Measurements from ENCODE around the gene RASGRF1.

The RASGRF1 gene

GRCh38 chr15:79051941-79052731 is 38.4 kb downstream of the RASGRF1 start:
- H3K9me3 ChIP-seq (ENCODE audit: control insufficient read depth, low read length), result no peaks in the 10 kb centered on the region
- no peak overlapping the region for H2AFZ ChIP-seq
- no peaks in the 10 kb centered on the region for H3K27me3 ChIP-seq (ENCODE audit: control insufficient read depth, insufficient read depth, low read length)
- no peak overlapping the region for H3K27ac ChIP-seq
- no peaks in the 10 kb centered on the region for H3K79me2 ChIP-seq
- no peak overlapping the region for H3K4me3 ChIP-seq (ENCODE audit: low read depth, low read length)
- H3K4me1 ChIP-seq, result no peaks in the 10 kb centered on the region
- H3K36me3 ChIP-seq (ENCODE audit: control insufficient read depth, insufficient read depth, low read length), result no peaks in the 10 kb centered on the region
- TF ChIP-seq, protein P1, sequence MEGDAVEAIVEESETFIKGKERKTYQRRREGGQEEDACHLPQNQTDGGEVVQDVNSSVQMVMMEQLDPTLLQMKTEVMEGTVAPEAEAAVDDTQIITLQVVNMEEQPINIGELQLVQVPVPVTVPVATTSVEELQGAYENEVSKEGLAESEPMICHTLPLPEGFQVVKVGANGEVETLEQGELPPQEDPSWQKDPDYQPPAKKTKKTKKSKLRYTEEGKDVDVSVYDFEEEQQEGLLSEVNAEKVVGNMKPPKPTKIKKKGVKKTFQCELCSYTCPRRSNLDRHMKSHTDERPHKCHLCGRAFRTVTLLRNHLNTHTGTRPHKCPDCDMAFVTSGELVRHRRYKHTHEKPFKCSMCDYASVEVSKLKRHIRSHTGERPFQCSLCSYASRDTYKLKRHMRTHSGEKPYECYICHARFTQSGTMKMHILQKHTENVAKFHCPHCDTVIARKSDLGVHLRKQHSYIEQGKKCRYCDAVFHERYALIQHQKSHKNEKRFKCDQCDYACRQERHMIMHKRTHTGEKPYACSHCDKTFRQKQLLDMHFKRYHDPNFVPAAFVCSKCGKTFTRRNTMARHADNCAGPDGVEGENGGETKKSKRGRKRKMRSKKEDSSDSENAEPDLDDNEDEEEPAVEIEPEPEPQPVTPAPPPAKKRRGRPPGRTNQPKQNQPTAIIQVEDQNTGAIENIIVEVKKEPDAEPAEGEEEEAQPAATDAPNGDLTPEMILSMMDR (IDR thresholded peaks at IDR 0.05), result no peak
- no peak overlapping the region for H3K4me2 ChIP-seq (ENCODE audit: low read length)
- no peak overlapping the region for H3K9ac ChIP-seq

- H3K9ac ChIP-seq, result no peak overlapping the region
- no peak overlapping the region for H3K4me2 ChIP-seq (ENCODE audit: low read length)
- no peaks in the 10 kb centered on the region for H3K9me3 ChIP-seq (ENCODE audit: control insufficient read depth, low read length)
- no peak overlapping the region for H3K27ac ChIP-seq
- TF ChIP-seq, protein P1 (IDR thresholded peaks at IDR 0.05), result no peak
- no peak overlapping the region for H3K4me3 ChIP-seq (ENCODE audit: low read depth, low read length)
- no peaks in the 10 kb centered on the region for H3K27me3 ChIP-seq (ENCODE audit: control insufficient read depth, insufficient read depth, low read length)
- no peaks in the 10 kb centered on the region for H3K4me1 ChIP-seq
- H3K79me2 ChIP-seq, result no peaks in the 10 kb centered on the region
- H2AFZ ChIP-seq, result no peak overlapping the region
- H3K36me3 ChIP-seq (ENCODE audit: control insufficient read depth, insufficient read depth, low read length), result no peaks in the 10 kb centered on the region
These were observed 39.6 kb downstream of the RASGRF1 start for GRCh38 chr15:79051029-79051428.

- H3K9ac ChIP-seq, result no peak overlapping the region
- H3K4me1 ChIP-seq, result no peaks in the 10 kb centered on the region
- TF ChIP-seq, protein P1 (IDR thresholded peaks at IDR 0.05), result no peak
- H3K9me3 ChIP-seq (ENCODE audit: control insufficient read depth, low read length), result no peaks in the 10 kb centered on the region
- H3K27me3 ChIP-seq (ENCODE audit: control insufficient read depth, insufficient read depth, low read length), result no peaks in the 10 kb centered on the region
- no peak overlapping the region for H2AFZ ChIP-seq
- H3K36me3 ChIP-seq (ENCODE audit: control insufficient read depth, insufficient read depth, low read length), result no peaks in the 10 kb centered on the region
- H3K4me3 ChIP-seq (ENCODE audit: low read depth, low read length), result no peak overlapping the region
- H3K4me2 ChIP-seq (ENCODE audit: low read length), result no peak overlapping the region
- no peaks in the 10 kb centered on the region for H3K79me2 ChIP-seq
- H3K27ac ChIP-seq, result no peak overlapping the region
These were observed 40.2 kb downstream of the RASGRF1 start for GRCh38 chr15:79050341-79050740.

DNA sequence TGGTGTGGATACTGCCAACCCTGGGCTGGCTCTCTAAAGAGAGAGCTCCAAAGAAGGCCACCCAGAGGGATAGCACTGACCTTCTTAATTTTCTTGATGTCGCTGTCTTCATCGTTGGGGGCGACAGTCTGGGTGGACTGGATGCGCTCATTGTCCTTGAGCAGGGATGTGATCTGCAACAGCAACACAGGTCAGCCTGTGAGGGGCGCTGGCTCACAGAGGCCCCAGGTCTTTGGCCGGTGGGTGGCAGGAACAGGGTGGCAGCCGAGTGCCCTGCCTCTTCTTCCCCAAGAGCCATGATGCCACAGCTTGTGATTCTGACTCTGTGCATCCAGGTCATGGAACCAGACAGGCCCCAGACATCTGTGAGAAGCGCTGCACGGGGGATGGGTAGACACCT is 41.2 kb downstream of the RASGRF1 start:
- H3K4me1 ChIP-seq, result no peaks in the 10 kb centered on the region
- no peak overlapping the region for H3K4me3 ChIP-seq (ENCODE audit: low read depth, low read length)
- no peak overlapping the region for H3K27ac ChIP-seq
- H2AFZ ChIP-seq, result no peak overlapping the region
- no peaks in the 10 kb centered on the region for H3K36me3 ChIP-seq (ENCODE audit: control insufficient read depth, insufficient read depth, low read length)
- no peak overlapping the region for H3K9ac ChIP-seq
- no peaks in the 10 kb centered on the region for H3K79me2 ChIP-seq
- TF ChIP-seq, protein P1 (IDR thresholded peaks at IDR 0.05), result no peak
- H3K4me2 ChIP-seq (ENCODE audit: low read length), result no peak overlapping the region
- H3K9me3 ChIP-seq (ENCODE audit: control insufficient read depth, low read length), result no peaks in the 10 kb centered on the region
- H3K27me3 ChIP-seq (ENCODE audit: control insufficient read depth, insufficient read depth, low read length), result no peaks in the 10 kb centered on the region
